Pancreas (tissue), 10 donors: Measurements from ENCODE around the gene CCDC134. TPM values are rescaled to one million over a fixed set of nuclear protein-coding genes. Genes with fewer than 3 reads are reported as not detected.

Experiments used
- ATAC-seq, 4 donors: fragments of 200-7000 bp; cut with Tn5 transposase; one replicate each; pipeline versions ENCODE4 v1.8.0 to v1.9.1; 2020; ENCODE audit warnings: mild to moderate bottlenecking in 4 of 4, moderate library complexity in 4 of 4
- DNase-seq, 6 donors: peaks; one replicate each; pipeline ENCODE4 v3.0.0-alpha.2; 2020
- FAIRE-seq: peaks from 2 replicates; lab custom pipeline; 2012; peaks lifted over from hg19 to GRCh38; lab: Jason Lieb, UNC
- H3K27ac ChIP-seq, 4 donors: fragments of 200-600 bp; sonication (generic); 1 replicate in 3 of 4; 2 replicates in 1 of 4; pipeline versions ENCODE4 v1.5.0 to v1.8.0; 2020
- H3K27me3 ChIP-seq, 4 donors: fragments of 200-600 bp; one replicate each; pipeline ENCODE4 v1.8.0; 2021
- H3K36me3 ChIP-seq, 3 donors: fragments of 200-600 bp; sonication (generic) in 1 of 3; one replicate each; pipeline versions ENCODE4 v1.5.0 to v1.8.0; 2020 to 2021
- H3K4me1 ChIP-seq, 3 donors: fragments of 200-600 bp; one replicate each; pipeline ENCODE4 v1.8.0; 2021
- H3K4me3 ChIP-seq, 4 donors: fragments of 200-600 bp; sonication (generic) in 2 of 4; one replicate each; pipeline versions ENCODE4 v1.5.0 to v1.8.0; 2020 to 2021
- H3K9me3 ChIP-seq, 4 donors: fragments of 200-600 bp; one replicate each; pipeline ENCODE4 v1.8.0; 2021
- WGBS, 2 donors: extraction: QIAGEN DNeasy Blood & Tissue Kit; methylation state at CpG; one replicate each; pipeline ENCODE4 v1.1.7; 2013; 5-methylcytosine and 5-hydroxymethylcytosine counted together
- intact Hi-C, 3 donors: fragments of 100-400 bp; cut with DNase I; formaldehyde crosslinking; loops; one replicate each; pipeline versions ENCODE4 v1.11.1 to v1.14.2; 2022
- polyA plus RNA-seq, 2 donors: library from polyadenylated mRNA; stranded (reverse); fragments of 200-250 nt; gene quantifications; one replicate each; pipeline ENCODE4 v1.2.3, GENCODE V29; 2013
- total RNA-seq, 6 donors: library from RNA; stranded (reverse); fragmentation: NEBNext Ultra II Directional in 4 of 6; extraction: Animal tissue kit (Norgen Biotek cat#: 25700) in 4 of 6; gene quantifications; one replicate each; pipeline versions ENCODE4 v1.2.1 to v1.2.4, GENCODE V29; 2021 to 2023
- TF ChIP-seq, protein P1 (sequence below), 4 donors: fragments of 200-600 bp; sonication (generic) in 3 of 4; IDR thresholded peaks; one replicate each; pipeline versions ENCODE4 v1.5.0 to v1.8.0; 2021; ENCODE audit warnings: antibody characterized with exemption in 4 of 4
- donor health status: healthy with polysubstance abuse.
- donor health status: DM: no; HTN: no; CAD: no; lungs with moderate emphysema.
- donor health status: DM: no; HTN: no; CAD: no.
- donor health status: control.
- donor health status: control.
- donor health status: Bipolar disorder and iron deficiency.
- donor health status: DM: yes; HTN: yes; CAD: no.
- donor health status: DM: no; HTN: no; CAD: no.
- donor health status: DM: no; HTN: no; CAD: no.
- donor health status: DM: yes; HTN: yes; CAD: no.

The CCDC134 gene
- total and polyA plus RNA-seq, 8 donors, result 1.9 to 7.6 (median 4.2) TPM

DNA sequence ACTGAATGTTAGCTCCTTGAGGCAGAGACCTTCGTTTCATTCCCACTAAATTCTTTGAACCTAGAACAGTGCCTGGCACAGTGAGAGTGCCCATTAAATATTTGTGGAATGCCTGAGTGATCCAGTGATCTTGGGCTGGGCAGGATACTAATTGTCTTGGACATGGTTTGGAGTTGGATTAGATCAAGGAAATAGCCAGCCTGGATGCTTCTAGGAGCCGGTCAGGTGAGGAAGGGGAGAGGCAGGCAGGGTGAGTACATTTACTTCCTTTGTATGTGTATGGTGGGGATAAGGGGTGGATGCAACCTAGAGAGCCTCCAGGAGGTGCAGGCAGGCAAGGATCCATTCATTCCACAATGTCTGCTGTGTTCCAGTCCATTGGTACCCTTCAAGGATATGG lies 36.1 kb downstream of the CCDC134 start:
- TF ChIP-seq, protein P1, sequence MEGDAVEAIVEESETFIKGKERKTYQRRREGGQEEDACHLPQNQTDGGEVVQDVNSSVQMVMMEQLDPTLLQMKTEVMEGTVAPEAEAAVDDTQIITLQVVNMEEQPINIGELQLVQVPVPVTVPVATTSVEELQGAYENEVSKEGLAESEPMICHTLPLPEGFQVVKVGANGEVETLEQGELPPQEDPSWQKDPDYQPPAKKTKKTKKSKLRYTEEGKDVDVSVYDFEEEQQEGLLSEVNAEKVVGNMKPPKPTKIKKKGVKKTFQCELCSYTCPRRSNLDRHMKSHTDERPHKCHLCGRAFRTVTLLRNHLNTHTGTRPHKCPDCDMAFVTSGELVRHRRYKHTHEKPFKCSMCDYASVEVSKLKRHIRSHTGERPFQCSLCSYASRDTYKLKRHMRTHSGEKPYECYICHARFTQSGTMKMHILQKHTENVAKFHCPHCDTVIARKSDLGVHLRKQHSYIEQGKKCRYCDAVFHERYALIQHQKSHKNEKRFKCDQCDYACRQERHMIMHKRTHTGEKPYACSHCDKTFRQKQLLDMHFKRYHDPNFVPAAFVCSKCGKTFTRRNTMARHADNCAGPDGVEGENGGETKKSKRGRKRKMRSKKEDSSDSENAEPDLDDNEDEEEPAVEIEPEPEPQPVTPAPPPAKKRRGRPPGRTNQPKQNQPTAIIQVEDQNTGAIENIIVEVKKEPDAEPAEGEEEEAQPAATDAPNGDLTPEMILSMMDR (IDR thresholded peaks at IDR 0.05), result no peak
- Histone ChIP-seq H3K4me1 (peaks cover 6 to 12% (median 7%) of the 10 kb centered on the region in 3 donors), H3K9me3 (no peaks in the 10 kb centered on the region), H3K27me3 (no peaks in the 10 kb centered on the region), H3K4me3 (no peak overlapping the region), H3K27ac (no peak overlapping the region), H3K36me3 (no peaks in the 10 kb centered on the region)
- DNase-seq, result no peak
- ATAC-seq, result no peak
- no peak for FAIRE-seq
- intact Hi-C loops, result no loop called here
- WGBS, 2 donors, result 89 to 94% methylated on average over 2 of the region's 2 CpGs

DNA sequence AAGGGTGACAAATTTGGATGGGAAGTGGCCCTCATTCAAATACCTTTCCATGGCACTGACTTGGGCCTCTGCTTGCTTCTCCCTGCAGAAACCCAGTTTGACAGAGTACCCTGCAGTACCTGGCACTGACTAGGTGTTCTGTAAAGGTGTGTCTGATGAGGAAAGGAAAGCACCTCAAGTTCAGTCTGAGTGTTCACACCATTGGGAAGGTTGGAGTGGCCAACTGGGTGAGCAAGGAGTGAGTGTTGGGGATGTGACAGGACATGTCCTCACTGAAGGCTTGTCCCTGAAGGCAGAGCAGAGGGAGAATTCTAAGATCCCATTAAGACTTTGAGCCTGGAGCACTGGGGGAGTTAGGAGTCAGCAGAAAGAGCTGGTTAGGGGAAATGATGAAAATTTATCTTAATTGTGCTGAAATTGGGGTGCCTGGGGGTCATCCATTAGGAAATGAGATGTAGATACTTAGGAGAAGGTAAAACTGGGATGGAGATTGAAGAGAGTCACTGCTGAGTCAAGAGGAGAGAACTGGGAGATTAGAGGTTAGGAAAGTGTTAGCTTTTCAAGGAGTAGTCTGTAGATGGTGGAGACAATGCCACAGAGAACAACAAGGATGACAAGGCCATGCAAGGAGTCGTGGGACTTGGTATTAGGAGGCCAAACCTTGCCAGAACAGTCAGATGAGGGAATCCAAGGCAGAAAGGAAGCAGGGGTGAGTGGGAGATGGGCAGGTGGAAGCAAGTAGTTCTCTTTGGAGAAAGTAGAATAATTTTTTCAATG lies 38.6 kb downstream of the CCDC134 start:
- Histone ChIP-seq H3K27ac (peak overlapping the region in 1 of 4 donors; percentile 5), H3K9me3 (no peaks in the 10 kb centered on the region), H3K27me3 (no peaks in the 10 kb centered on the region), H3K4me3 (no peak overlapping the region), H3K4me1 (peaks cover 22 to 31% (median 27%) of the 10 kb centered on the region in 3 donors), H3K36me3 (no peaks in the 10 kb centered on the region)
- no peak for FAIRE-seq
- TF ChIP-seq, protein P1 (IDR thresholded peaks at IDR 0.05), result no peak
- no peak for ATAC-seq
- 48% methylated on average over 1 of the region's 1 CpG for whole genome bisulfite sequencing, 2 donors
- intact Hi-C loops, result no loop called here
- DNase-seq, result no peak

DNA sequence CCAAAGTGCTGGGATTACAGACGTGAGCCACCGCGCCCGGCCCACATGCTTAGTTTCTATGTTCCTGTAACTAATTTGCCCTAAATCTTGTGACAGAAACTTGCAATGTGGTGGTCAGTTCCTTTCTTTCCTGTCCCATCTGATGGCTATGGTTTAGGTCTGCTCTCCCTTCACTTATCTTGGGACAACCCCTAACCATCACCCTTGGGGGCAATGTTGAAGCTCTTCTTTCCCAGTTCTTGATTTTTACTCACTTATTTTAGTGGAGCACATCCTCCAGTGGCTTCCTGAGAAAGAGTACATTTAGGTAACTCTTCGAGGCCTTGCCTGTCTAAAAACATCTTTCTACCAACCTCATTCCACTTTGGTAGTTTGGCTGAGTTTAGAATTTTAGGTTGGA lies 39.7 kb downstream of the CCDC134 start:
- TF ChIP-seq, protein P1 (IDR thresholded peaks at IDR 0.05), result no peak
- ATAC-seq (no peak), DNase-seq (no peak), FAIRE-seq (no peak)
- 93 to 97% methylated on average over 5 of the region's 5 CpGs for WGBS, 2 donors
- no peaks in the 10 kb centered on the region for H3K9me3 ChIP-seq
- no peak overlapping the region for H3K4me3 ChIP-seq
- no peak overlapping the region for H3K27ac ChIP-seq
- H3K27me3 ChIP-seq, result no peaks in the 10 kb centered on the region
- no peaks in the 10 kb centered on the region for H3K36me3 ChIP-seq
- intact Hi-C loops, result no loop called here
- H3K4me1 ChIP-seq, result peaks cover 25 to 40% (median 33%) of the 10 kb centered on the region in 3 donors

DNA sequence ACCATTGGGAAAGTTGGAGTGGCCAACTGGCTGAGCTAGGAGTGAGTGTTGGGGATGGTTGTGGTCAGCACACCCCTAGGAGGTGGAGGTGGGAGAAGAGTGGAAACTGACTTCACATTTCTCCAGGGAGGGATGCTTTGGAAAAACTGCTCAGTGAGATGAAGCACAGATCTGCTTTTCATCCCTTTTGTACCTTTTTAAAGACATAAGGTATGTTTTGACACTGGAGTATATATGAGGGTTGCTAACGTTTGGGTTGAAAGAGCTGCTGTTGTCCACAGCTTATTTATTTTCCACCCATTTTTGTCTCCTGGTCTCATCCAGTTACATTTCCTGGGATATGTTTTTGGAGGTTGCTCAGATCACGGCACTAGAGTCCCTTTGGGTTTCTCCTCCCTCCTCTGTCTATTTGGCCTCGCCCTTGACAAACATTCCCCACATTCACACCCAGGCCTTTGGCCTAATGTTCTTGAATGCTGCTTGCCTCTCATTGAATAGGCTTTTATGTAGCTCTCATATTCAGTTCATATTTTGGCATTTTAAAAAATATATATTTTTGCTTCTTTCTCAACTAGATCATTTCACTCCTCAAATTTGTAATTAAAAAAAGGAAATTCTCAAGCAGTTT lies 40.7 kb downstream of the CCDC134 start:
- FAIRE-seq, result no peak
- Histone ChIP-seq H3K27me3 (no peaks in the 10 kb centered on the region), H3K9me3 (no peaks in the 10 kb centered on the region), H3K4me3 (no peak overlapping the region), H3K4me1 (peaks cover 32 to 47% (median 41%) of the 10 kb centered on the region in 3 donors), H3K36me3 (no peaks in the 10 kb centered on the region), H3K27ac (peak overlapping the region in 1 of 4 donors; percentile 8)
- WGBS, 2 donors, result 47 to 51% methylated on average over 3 of the region's 3 CpGs
- TF ChIP-seq, protein P1 (IDR thresholded peaks at IDR 0.05), result no peak
- intact Hi-C loops, result no loop called here
- no peak for DNase-seq
- ATAC-seq, result no peak
